A549 (cell line): ENCODE data around the gene DAB1.

Experiments used
- BHLHE40 ChIP-seq: IDR thresholded peaks from 2 replicates; pipeline ENCODE4 v1.6.1; 2012; ENCODE audit warnings: low read depth, low read length, inconsistent platforms
- CTCF ChIP-seq: fragments of >200 bp; sonication (Bioruptor Twin); formaldehyde crosslinking; IDR thresholded peaks from 3 replicates; pipeline ENCODE4 v1.5.1; 2016
- EP300 ChIP-seq, 2 experiments: fragments of >200 bp; sonication (Bioruptor Twin); formaldehyde crosslinking; IDR thresholded peaks; 2 replicates in 1 of 2; 3 replicates in 1 of 2; pipeline ENCODE4 v1.6.1; 2016 to 2017
- JUNB ChIP-seq: fragments of >200 bp; sonication (Bioruptor Twin); formaldehyde crosslinking; IDR thresholded peaks from 2 replicates; pipeline ENCODE4 v1.6.1; 2016
- MAX ChIP-seq: IDR thresholded peaks from 2 replicates; pipeline ENCODE4 v1.6.1; 2012
- MYC ChIP-seq: IDR thresholded peaks from 2 replicates; pipeline ENCODE4 v1.6.1; 2012; ENCODE audit warnings: mild to moderate bottlenecking, inconsistent platforms, low read length, improper control_type of control experiment, borderline replicate concordance
- POLR2A ChIP-seq: IDR thresholded peaks from 2 replicates; pipeline ENCODE4 v1.6.1; 2012; ENCODE audit warnings: mild to moderate bottlenecking, low read length
- RAD21 ChIP-seq, 2 experiments: fragments of >200 bp in 1 of 2; sonication (Bioruptor Twin) in 1 of 2; formaldehyde crosslinking in 1 of 2; IDR thresholded peaks in 1 of 2; conservative IDR thresholded peaks in 1 of 2; 2 replicates in 1 of 2; 3 replicates in 1 of 2; pipeline ENCODE4 v1.6.1; 2012 to 2018; ENCODE audit warnings: inconsistent platforms in 1 of 2
- RNF2 ChIP-seq: fragments of 200-600 bp; sonication (generic); IDR thresholded peaks from 2 replicates; pipeline ENCODE4 v1.6.1; 2016; ENCODE audit warnings: low read depth, mild to moderate bottlenecking, antibody characterized with exemption, moderate library complexity, borderline replicate concordance
- USF2 ChIP-seq: fragments of 450-650 bp; IDR thresholded peaks from 2 replicates; pipeline ENCODE4 v1.6.1; 2014; ENCODE audit warnings: antibody characterized with exemption
- ZFP36 ChIP-seq: fragments of 450-650 bp; IDR thresholded peaks from 2 replicates; pipeline ENCODE4 v1.6.1; 2014; ENCODE audit warnings: borderline replicate concordance; ENCODE audit not compliant: partially characterized antibody

DNA sequence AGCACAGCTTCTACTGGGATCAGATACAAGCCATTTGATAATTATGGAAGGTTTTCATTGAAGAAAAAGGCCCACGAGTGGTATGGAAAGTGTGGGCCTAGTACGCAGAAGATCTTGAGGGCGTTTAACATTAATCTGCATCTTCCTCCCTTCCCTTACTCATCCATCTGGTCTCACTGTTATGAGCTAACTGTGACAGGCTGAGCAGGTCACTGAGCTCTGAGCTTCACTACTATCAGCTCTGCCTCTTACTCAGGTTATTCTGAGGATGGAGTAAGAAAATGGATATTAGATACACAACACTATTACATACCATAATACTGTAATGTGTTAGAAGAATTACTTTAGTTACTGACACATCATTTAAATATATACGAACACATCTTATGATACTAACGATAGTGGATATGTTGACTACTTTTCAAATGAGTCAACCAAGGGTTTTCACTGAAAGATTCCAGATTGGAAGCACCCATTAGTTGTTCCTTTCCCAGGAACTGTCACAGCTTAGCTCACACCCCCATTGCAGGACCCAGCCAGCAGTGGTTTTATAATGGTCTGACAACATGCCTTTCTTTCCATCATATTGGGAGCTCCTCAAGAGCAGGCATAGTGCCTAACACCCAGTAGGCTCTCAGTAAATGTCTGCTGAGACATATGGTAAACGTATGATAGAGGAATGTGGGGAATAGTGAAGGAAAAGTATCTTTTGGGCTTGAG, 360.3 kb downstream of the DAB1 start:
- no peak for TF ChIP-seq CTCF
- TF ChIP-seq MYC, result no peak
- no peak for TF ChIP-seq JUNB
- TF ChIP-seq POLR2A, result no peak
- no peak for TF ChIP-seq RNF2
- no peak for TF ChIP-seq EP300 (IDR thresholded peaks at IDR 0.05)
- TF ChIP-seq ZFP36, result no peak
- no peak for TF ChIP-seq USF2
- no peak for TF ChIP-seq RAD21 (conservative IDR thresholded peaks at IDR 0.05 in 1 of 2, IDR thresholded peaks at IDR 0.05 in 1 of 2)
- TF ChIP-seq BHLHE40, result no peak
- TF ChIP-seq MAX, result no peak
